K562 (cell line): ENCODE measurements around the gene GTF3C4. TPM values are rescaled to one million over a fixed set of nuclear protein-coding genes. Genes with fewer than 3 reads are reported as not detected.

Source experiments
- ATAC-seq: fragments of 200-7000 bp; cut with Tn5 transposase; 3 replicates; pipeline ENCODE4 v1.9.1; 2020; ENCODE audit warnings: moderate library complexity
- BruUV-seq: library from RNA; stranded (reverse); fragments of 400-500 nt; replicated peaks from 2 replicates; lab custom pipeline; 2021; lab: Mats Ljungman, UMichigan
- CTCF ChIA-PET: fragments of 300-600 bp; formaldehyde crosslinking; extraction: SDS; loops from one replicate; lab custom pipeline; 2021; ENCODE audit warnings: low intra/inter-chr PET ratio; lab: Yijun Ruan, JAX
- POLR2A ChIA-PET: fragments of 300-600, 350-650 bp; sonication (Branson Sonifier 250); formaldehyde crosslinking; extraction: SDS; loops from one replicate; lab custom pipeline; 2021; ENCODE audit warnings: antibody characterized with exemption, inconsistent platforms; lab: Yijun Ruan, JAX
- DNase-seq, 4 experiments: peaks; one replicate each; pipeline versions ENCODE4 v3.0.0 to v3.0.0-alpha.2; 2011 to 2018; ENCODE audit warnings: low spot score in 3 of 4, mixed read lengths in 3 of 4; ENCODE audit errors: extremely low read depth in 1 of 4
- FAIRE-seq: peaks from 2 replicates; lab custom pipeline; 2011; peaks lifted over from hg19 to GRCh38; lab: Jason Lieb, UNC
- H2AFZ ChIP-seq: 2 replicates; pipeline ENCODE4 v1.6.0; 2011; ENCODE audit warnings: low read depth, low read length, control low read depth, inconsistent platforms
- H3K27ac ChIP-seq: fragments of 200-600 bp; 3 replicates; pipeline ENCODE4 v1.8.0; 2011; ENCODE audit warnings: low read depth, mild to moderate bottlenecking, control low read depth, inconsistent platforms, low read length, moderate library complexity, mixed read lengths; ENCODE audit errors: extremely low read depth
- H3K27me3 ChIP-seq, 2 experiments: fragments of 300-600 bp in 1 of 2; 2 replicates in 1 of 2; 3 replicates in 1 of 2; pipeline versions ENCODE4 v1.6.0 to v1.8.0; 2011; ENCODE audit warnings: inconsistent platforms in 2 of 2, low read length in 2 of 2, mild to moderate bottlenecking in 1 of 2, mixed read lengths in 1 of 2, moderate library complexity in 1 of 2; ENCODE audit not compliant: control insufficient read depth in 2 of 2, insufficient read depth in 2 of 2
- H3K36me3 ChIP-seq: fragments of 300-600 bp; 3 replicates; pipeline ENCODE4 v1.8.0; 2011; ENCODE audit warnings: mild to moderate bottlenecking, low read length, inconsistent platforms; ENCODE audit not compliant: control insufficient read depth, insufficient read depth
- H3K4me1 ChIP-seq, 2 experiments: fragments of 200-600 bp in 1 of 2; replicated peaks in 1 of 2; 2 replicates in 1 of 2; 3 replicates in 1 of 2; pipeline versions ENCODE4 v1.5.1 to v1.8.0; 2011; ENCODE audit warnings: inconsistent platforms in 2 of 2, low read length in 2 of 2, mild to moderate bottlenecking in 1 of 2, mixed read lengths in 1 of 2, moderate library complexity in 1 of 2; ENCODE audit not compliant: control insufficient read depth in 2 of 2, insufficient read depth in 2 of 2
- H3K4me2 ChIP-seq: 2 replicates; pipeline ENCODE4 v1.6.1; 2011; ENCODE audit warnings: low read length, control low read depth, inconsistent platforms, mixed read lengths; ENCODE audit not compliant: insufficient read depth
- H3K4me3 ChIP-seq: fragments of 200-600 bp; sonication (generic), shearing (Covaris generic); 2 replicates; pipeline ENCODE4 v1.5.1; 2016; ENCODE audit warnings: control low read depth, inconsistent platforms
- H3K79me2 ChIP-seq: fragments of 200-600 bp; 3 replicates; pipeline ENCODE4 v1.8.0; 2011; ENCODE audit warnings: low read length, inconsistent platforms; ENCODE audit not compliant: control insufficient read depth, insufficient read depth
- H3K9ac ChIP-seq, 2 experiments: 2 replicates each; pipeline versions ENCODE4 v1.6.0 to v1.6.1; 2011; ENCODE audit warnings: low read depth in 2 of 2, low read length in 2 of 2, control low read depth in 1 of 2, inconsistent platforms in 1 of 2, mild to moderate bottlenecking in 1 of 2, mixed read lengths in 1 of 2; ENCODE audit not compliant: insufficient read depth in 1 of 2
- H3K9me1 ChIP-seq: one replicate; pipeline ENCODE4 v1.6.0; 2011; ENCODE audit warnings: inconsistent platforms, mild to moderate bottlenecking, low read length, moderate library complexity; ENCODE audit not compliant: control insufficient read depth, insufficient read depth
- H3K9me3 ChIP-seq: replicated peaks from 2 replicates; pipeline ENCODE4 v1.5.1; 2011; ENCODE audit warnings: low read depth, low read length, inconsistent platforms; ENCODE audit not compliant: control insufficient read depth, insufficient read depth
- H4K20me1 ChIP-seq: replicated peaks from 2 replicates; pipeline ENCODE4 v1.6.1; 2011; ENCODE audit warnings: low read length, inconsistent platforms, mixed read lengths; ENCODE audit not compliant: control insufficient read depth, insufficient read depth
- ATF3 ChIP-seq, 2 experiments: fragments of 450-650 bp in 1 of 2; sonication (generic) in 1 of 2; formaldehyde crosslinking in 1 of 2; IDR thresholded peaks in 1 of 2; conservative IDR thresholded peaks in 1 of 2; 2 replicates each; pipeline versions ENCODE4 v1.6.1 to v1.8.1; 2016 to 2023; ENCODE audit warnings: mild to moderate bottlenecking in 2 of 2, moderate library complexity in 2 of 2, inconsistent platforms in 1 of 2, missing genetic modification reagents in 1 of 2
- BRD4 ChIP-seq: fragments of 200-600 bp; sonication (generic); IDR thresholded peaks from 2 replicates; pipeline ENCODE4 v1.6.1; 2017; ENCODE audit warnings: inconsistent platforms
- CBX3 ChIP-seq, 2 experiments: IDR thresholded peaks; 1 replicate in 1 of 2; 2 replicates in 1 of 2; pipeline ENCODE4 v1.6.1; 2012; ENCODE audit warnings: inconsistent platforms in 2 of 2, low read length in 2 of 2, borderline replicate concordance in 1 of 2, control low read depth in 1 of 2
- MCM3 ChIP-seq: fragments of 450-650 bp; IDR thresholded peaks from 2 replicates; pipeline ENCODE4 v1.6.1; 2016
- WGBS: fragments of 100-300 bp; shearing (Covaris generic); methylation state at CpG from one replicate; pipeline ENCODE4 v1.1.6; 2016; ENCODE audit warnings: low coverage, mixed read lengths; ENCODE audit not compliant: insufficient coverage; ENCODE audit errors: missing lambda C conversion rate; 5-methylcytosine and 5-hydroxymethylcytosine counted together
- in situ Hi-C: fragments of 300-500 bp; cut with MboI; formaldehyde crosslinking; loops from 4 replicates; pipeline ENCODE4 v1.15.0; 2018; ENCODE audit warnings: inconsistent platforms, mixed read lengths
- intact Hi-C: fragments of 100-400 bp; cut with micrococcal nuclease; formaldehyde crosslinking; loops from 2 replicates; pipeline ENCODE4 v1.14.2; 2022
- polyA plus RNA-seq, 8 experiments: library from polyadenylated mRNA; depleted of rRNA in 4 of 8; stranded (reverse) in 5 of 8; unstranded in 3 of 8; fragments of >200 nt; fragmentation: Nextera tagmentation in 2 of 8; fragmentation: Illumina TruSeq in 1 of 8; extraction: Ambion mirVana in 2 of 8; extraction: Trizol in 1 of 8; gene quantifications; 2 replicates each; pipeline versions ENCODE4 v1.2.1 to v1.2.3, GENCODE V29; 2011 to 2014; ENCODE audit warnings: inconsistent platforms in 1 of 8, missing spikeins in 1 of 8
- total RNA-seq, 7 experiments: library from RNA; depleted of rRNA in 6 of 7; stranded (reverse); fragments of >200 nt in 6 of 7; fragmentation: Illumina TruSeq in 2 of 7; extraction: Trizol in 2 of 7; gene quantifications; 2 replicates each; pipeline versions ENCODE4 v1.2.1 to v1.2.3, GENCODE V29; 2011 to 2021; ENCODE audit warnings: low replicate concordance in 1 of 7

Gene GTF3C4
- total and polyA plus RNA-seq, 9 of the 15 experiments (the other 6 are each of a cell fraction or from before 2014, with no cell fraction given) = 3.9 to 20.0 (median 12.2) TPM

GRCh38 chr9:132732326-132733259, 62.3 kb downstream of the GTF3C4 start:
- no peak for TF ChIP-seq BRD4
- no peak for TF ChIP-seq MCM3
- no peak for TF ChIP-seq CBX3 (IDR thresholded peaks at IDR 0.05; ENCODE audit: borderline replicate concordance in 1 of 2, low read length in 2 of 2)
- TF ChIP-seq ATF3 (IDR thresholded peaks at IDR 0.05) = no peak
- no peak for TF ChIP-seq ATF3 (CRISPR knock-in tag; conservative IDR thresholded peaks at IDR 0.05)
- BruUV-seq = no TSS peak
- FAIRE-seq (no peak), ATAC-seq (no peak), DNase-seq (no peak)
- H3K9me1 ChIP-seq = peaks cover 5% of the 10 kb centered on the region
- H3K27ac ChIP-seq = no peak overlapping the region
- H3K79me2 ChIP-seq = no peaks in the 10 kb centered on the region
- POLR2A ChIA-PET = interaction anchor here (0.6 to 0.9 kb wide), 2 partner anchors 37 to 123 kb away, joined by 3 read pairs; no protein-coding TSS in a partner anchor
- no peak overlapping the region for H3K9ac ChIP-seq
- H3K27me3 ChIP-seq = peaks cover 28 to 77% of the 10 kb centered on the region in 2 experiments
- CTCF ChIA-PET = no interaction called here
- intact Hi-C loops = no loop called here
- H3K9me3 ChIP-seq = no peaks in the 10 kb centered on the region
- no peak overlapping the region for H2AFZ ChIP-seq
- H3K36me3 ChIP-seq = no peaks in the 10 kb centered on the region
- H3K4me3 ChIP-seq = no peak overlapping the region
- 4% methylated on average over 17 of the region's 17 CpGs for WGBS
- no peaks in the 10 kb centered on the region for H3K4me1 ChIP-seq
- in situ Hi-C loops = no loop called here
- no peak overlapping the region for H3K4me2 ChIP-seq
- H4K20me1 ChIP-seq = 0 out of 2 replicates have a peak, but pooled peaks cover 3% of the 10 kb centered on the region
